HG02943 (cell line): ENCODE measurements around the gene VEGFC.

Experiments
- ATAC-seq: cut with Tn5 transposase; IDR thresholded peaks from one replicate; pipeline ENCODE4 v1.9.1; 2021; ENCODE audit warnings: mild to moderate bottlenecking, low read depth, moderate library complexity; ENCODE audit not compliant: unreplicated experiment

The VEGFC gene, protein sequence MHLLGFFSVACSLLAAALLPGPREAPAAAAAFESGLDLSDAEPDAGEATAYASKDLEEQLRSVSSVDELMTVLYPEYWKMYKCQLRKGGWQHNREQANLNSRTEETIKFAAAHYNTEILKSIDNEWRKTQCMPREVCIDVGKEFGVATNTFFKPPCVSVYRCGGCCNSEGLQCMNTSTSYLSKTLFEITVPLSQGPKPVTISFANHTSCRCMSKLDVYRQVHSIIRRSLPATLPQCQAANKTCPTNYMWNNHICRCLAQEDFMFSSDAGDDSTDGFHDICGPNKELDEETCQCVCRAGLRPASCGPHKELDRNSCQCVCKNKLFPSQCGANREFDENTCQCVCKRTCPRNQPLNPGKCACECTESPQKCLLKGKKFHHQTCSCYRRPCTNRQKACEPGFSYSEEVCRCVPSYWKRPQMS

DNA sequence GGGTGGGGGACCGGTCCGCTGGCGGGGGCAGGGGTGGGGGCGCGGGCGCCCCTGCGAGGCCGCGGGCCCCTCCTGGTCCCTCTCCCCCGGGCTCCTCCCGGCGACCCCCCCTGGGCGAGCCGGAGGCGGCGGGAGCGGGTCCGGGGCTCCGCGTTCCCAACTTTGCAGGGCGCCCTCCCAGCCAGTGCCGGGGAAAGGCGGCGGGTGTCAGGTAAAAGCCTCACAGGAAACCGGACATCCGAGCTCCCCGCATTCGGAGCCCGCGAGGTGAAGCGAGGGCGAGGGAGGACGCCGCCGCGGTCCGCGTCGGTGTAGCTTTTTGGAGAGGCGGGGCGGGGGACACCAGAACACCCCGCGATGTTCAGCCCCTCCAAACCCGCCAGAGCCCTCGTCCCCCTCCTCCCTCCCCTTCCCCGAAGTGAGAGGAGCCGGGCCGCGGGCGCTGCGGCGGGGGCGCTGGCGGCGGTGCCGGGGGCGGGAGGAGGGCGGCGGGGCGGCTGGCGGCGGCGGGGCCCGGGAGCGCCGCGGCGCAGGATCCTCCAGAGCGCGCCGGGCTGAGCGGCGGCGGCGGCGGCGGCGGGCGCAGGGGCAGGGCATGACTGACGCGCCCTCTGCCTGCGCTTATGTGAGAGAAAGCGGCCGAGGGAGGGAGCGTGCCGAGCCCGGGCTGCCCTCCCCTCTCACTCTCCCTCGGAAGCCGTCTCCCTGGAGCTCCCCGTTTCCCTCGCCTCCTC is at the start of gene VEGFC:
Gene VEGFC, minus strand, starts transcription at position 597 of the 734 bp plus-strand sequence. CDS start 611 bp downstream, outside the sequence.
- peak; percentile 86 for ATAC-seq

DNA sequence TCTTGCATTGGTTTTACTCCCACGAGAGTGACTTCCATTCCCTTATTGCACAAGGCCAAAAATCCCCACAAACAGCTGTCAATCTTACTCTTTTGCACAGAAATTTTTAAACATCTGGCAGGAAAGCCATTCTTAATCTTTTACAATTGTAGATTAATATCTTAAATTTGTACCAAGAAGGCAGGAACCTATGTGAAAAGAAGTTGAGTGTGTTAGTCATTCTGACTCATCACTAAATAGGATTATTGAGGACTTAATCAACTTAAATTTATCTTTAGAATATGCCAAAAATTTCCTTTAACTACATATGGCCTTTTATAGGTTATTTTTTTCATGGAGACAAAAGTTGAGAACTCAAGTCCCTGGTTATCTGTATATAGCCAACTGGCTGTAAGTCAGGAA is 49.0 kb upstream of the VEGFC start:
- ATAC-seq: no peak

DNA sequence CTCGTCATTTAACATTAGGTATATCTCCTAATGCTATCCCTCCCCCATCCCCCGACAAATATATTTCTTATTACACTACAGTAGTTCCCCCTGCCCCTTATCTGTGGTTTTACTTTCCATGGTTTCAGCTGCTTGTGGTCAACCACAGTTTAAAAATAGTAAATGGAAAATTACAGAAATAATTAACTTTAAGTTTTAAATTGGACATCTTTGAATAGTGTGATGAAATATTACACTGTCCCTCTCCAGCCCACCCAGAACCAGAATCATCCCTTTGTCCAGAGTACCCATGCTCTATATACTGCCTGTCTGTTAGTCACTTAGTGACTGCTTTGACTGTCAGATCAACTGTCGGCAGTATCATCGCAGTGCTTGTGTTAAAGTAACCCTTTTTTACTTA is 47.4 kb upstream of the VEGFC start:
- no peak for ATAC-seq

DNA sequence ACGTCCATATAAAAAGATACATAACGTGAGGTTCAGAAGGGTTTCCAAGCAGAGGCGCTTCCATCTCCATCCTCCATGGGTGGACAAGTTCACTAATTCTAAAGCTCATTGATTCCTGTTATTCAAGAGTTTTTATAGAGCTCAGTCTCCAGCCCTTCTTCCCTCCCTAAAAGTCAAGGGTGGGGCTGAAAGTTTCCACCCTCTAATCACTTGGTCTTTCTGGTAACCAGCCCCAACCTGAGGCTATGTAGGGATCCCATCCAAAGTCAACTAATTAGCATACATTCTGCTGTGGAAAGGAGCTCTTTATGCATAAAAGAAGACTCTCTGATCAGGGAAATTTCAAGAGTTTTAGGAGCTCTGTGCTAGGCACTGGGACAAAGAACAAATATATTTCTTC is 46.9 kb upstream of the VEGFC start:
- ATAC-seq: no peak

DNA sequence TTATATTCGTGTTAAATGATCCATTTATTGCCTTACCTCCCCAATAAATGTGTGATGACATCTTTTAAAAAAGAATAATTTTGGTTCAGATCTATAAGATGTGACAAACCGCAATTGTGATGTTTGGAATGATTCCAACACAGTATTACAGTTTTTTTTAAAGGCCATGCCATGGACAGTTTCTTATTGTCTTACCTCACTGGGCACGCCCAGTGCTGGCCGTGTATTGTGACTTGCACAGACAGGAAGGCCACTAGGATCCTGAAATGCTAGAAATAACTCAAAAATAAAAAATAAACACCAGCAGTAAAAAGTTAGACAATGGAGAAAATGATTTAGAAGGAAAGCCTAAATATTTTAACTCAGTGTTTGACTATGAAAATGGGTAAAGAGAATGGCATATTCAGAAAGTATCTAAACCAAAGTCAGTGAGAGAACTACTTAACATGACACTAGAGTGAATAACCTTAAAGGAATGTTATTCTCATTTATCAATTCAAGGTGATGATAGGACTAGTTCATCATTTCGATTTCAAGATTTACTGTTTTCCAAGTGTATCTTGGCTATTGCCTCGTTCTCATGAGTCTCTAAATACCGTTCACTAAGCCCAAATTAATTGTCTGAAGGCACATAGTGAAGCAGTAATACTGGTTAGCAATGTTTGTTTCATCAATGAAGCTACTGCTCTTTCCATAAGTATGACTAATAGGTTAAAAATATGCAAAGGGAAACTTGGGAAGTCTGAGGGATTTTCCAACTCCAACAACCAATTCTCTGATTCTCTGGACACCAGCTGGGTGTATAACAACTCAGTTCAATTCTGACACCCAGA is 46.1 kb upstream of the VEGFC start:
- ATAC-seq: no peak

- no peak for ATAC-seq
These were observed 44.6 kb upstream of the VEGFC start for GRCh38 chr4:176837169-176837895.

DNA sequence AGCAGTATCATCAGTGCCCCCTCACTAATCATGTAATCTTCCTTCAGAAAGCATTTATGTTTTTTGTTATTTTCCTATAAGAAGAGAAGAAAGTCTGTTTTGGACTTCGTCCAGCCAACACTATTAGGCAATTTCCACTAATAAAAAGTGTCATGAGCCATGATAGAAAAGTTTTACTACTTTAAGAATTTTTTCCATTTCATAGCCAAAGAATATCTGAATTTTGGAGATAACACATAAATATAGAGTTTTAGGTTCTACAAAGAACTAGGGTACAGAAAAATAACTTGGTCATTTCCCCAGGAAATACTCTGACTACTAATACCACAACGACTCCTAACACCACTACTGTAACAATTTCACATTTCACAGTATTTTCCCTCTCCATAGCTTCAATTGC is 41.8 kb upstream of the VEGFC start:
- no peak for ATAC-seq

- ATAC-seq: no peak
These were observed 40.9 kb upstream of the VEGFC start for GRCh38 chr4:176833400-176834175.

GRCh38 chr4:176830971-176831370 is 38.2 kb upstream of the VEGFC start:
- no peak for ATAC-seq

DNA sequence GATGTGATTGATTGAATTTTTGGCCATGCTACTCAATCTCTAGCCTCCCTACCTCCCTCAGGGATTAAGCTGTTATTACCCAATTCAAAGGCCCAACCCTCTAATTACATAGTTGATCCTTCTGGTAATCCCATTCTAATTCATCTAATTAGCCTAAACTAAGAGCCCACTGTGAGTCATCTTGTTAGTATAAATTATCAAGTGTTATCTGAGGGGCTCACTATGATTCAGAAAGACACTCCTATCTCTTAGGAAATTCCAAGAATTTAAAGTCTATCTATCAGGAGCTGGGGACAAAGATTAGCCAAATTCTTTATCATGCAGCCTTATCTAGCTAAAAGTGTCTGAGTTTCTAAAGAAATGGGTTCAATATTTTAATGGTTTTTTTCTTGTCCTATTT is 32.9 kb upstream of the VEGFC start:
- ATAC-seq: no peak

GRCh38 chr4:176824645-176825366 is 32.1 kb upstream of the VEGFC start:
- ATAC-seq: no peak

DNA sequence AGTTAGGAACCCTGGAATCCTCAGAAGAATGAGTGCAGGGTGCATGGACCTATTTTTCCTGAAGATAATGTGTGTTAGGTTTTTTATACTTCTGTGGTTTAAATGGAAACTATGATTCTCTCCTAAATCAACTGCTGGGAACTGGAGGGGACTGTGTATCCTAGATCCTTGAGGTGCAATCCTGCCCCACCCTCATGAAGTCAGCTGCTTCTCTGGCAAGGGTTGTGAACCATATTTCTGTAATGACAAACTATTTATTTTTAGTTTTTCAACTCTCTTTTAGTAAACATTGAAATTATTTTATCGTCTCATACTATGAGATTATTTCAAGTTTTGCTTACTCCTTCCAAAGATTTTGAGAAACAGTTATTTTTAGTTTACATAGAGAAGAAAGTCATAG is 25.8 kb upstream of the VEGFC start:
- ATAC-seq: no peak

GRCh38 chr4:176817204-176817603 is 24.5 kb upstream of the VEGFC start:
- ATAC-seq: peak; percentile 91

DNA sequence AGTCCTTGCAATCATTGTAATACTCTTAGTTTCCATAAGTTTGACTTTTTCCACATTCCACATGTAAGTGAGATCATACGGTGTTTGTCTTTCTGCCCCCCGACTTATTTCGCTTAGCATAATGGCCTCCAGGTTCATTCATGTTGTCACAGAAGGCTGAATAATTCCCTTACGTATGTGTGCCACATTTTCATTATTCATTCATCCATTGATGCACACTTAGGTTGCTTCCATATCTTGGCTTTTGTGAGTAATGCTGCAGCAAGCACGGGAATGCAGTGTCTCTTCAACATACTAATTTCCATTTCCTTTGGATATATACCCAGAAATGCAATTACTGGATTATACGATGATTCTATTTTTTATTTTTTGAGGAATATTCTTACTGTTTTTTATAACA is 22.0 kb upstream of the VEGFC start:
- no peak for ATAC-seq

DNA sequence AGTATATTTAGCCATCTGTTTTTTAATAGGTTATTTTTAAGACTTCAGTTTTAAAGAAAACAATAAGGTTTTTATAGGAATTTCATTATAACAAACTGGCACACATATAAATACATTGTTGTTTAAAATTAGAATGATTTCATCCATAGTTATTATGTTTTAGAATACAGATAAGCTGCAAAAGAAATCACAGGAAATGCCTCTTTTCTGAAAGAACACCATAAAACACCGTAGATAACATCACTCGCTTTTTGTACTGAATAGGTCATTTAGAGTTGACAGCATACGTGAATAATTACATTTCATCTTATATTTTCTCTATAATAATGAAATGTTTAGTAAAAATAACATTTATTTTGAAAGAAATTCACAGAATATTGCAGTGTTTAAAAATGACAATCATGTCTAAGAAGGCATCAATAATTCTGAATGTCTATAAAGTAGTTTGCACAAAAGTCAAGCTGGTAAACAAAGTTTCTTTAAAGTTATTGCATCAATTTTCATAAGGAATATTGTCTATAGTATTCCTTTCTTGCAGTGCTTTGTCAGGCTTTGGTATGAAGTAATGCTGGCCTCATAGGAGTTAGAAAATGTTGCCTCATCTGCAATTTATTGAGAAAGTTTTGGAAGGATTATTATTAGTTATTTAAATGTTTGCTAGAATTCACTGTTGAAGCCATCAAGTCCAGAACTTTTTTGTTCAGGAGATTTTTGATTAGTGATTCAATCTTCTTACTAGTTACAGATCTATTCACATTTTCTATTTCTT is 17.9 kb upstream of the VEGFC start:
- ATAC-seq: no peak

- no peak for ATAC-seq
These were observed 14.2 kb upstream of the VEGFC start for GRCh38 chr4:176806778-176807375.

GRCh38 chr4:176805155-176805554 is 12.4 kb upstream of the VEGFC start:
- no peak for ATAC-seq
